NCI-H1694 (cell line): ENCODE measurements around the gene CRADD.

Source experiments
- DNase-seq: peaks from one replicate; lab custom pipeline; 2025; lab: John Stamatoyannopoulos, UW

The CRADD gene

DNA sequence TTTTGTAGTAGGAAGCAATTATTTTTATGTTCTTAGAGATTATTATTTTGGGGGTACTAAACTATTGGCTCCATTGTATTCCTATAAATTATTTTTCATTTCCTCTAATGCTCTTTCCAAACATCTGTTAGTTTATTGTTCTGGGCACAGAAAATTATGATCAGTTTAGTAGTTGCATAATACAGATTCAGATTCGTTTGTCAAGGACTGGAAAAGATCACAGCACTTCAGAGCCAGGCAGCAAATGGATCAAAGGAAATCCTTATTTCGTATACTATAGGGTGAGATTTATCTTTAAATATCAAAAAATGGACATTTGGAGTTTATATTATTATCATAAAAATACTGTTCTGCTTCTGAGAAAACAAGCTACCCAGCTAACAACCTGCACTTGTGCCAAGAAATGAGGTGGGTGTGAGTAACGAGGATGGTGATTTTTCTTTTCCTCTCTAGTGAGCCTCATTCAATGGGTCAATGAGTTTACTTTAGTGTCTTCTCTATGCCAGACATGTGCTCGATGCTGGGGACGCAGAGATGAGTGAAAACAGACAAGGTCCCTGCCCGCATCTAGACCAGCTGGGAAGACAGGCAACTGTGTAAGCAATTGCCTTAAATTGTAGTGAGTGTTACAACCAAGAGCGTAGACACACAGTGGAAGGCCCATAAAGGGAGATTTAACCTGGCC is 262.6 kb downstream of the CRADD start:
- no peak for DNase-seq

DNA sequence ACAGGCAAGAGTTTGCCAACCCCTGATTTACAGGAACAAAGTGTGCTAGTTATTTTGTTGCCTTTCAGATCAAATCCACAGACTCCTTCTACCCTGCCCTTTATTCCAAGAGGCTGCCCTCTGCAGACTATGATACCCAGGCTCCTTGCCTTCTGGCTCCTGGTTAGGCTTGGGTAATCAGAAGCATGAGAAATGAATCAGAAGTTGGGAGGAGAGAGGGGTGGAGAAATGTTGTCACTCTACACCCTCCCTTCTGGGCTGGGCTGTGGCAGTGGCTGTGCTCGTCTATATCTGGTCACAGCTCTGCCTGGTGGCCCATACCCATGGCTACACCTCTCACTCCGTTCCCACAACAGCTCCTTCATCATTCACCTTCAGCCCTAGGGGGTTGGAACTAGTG is 266.6 kb downstream of the CRADD start:
- DNase-seq = no peak

DNA sequence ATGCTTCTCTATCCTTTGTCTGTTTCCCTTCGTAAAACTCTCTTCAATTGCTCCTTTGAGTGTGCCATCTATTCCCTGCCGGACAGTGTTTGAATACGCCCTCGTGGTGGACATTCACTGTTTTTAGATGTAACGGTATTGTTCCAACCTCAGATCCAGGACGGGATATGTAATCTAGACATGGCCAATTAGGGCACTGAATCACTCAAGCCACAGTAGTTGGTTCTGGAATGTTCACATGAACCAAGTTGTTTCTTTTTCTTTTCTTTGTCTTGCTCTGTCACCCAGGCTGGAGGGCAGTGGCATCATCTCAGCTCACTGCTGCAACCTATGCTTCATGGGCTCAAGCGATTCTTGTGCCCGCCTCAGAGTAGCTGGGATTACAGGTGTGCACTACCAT is 267.0 kb downstream of the CRADD start:
- DNase-seq = no peak
